ENCODE measurements around the gene UBAC2. TPM values are rescaled to one million over a fixed set of nuclear protein-coding genes. Genes with fewer than 3 reads are reported as not detected.
"Not testable (repeated sequence)": the region's sequence is repeated elsewhere in the genome, so short reads cannot be mapped to it uniquely, and the experiment has no call there.

Gene UBAC2
- total and polyA plus RNA-seq, 4 experiments from 2014 or later, result 88.4 to 161 (median 101) TPM

DNA sequence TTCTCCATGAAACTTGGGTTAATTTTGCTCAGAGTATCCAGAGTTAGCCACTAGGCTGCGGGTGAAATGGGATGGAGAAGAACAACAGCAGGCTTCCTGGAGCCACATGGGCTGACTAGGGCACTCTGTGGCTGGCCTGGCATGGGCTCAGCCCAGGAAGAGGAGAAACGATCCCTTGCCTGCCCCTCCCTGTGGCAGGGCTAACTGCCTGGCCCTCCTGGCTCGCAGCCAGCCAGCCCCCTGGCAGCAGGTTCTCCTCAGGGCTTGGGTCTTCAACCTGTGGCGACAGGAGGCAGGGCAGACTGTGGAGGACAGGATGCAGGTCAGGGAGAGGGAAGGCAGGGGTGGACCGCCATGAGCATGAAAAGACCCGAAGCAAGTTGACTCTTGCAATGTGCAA, 185.3 kb downstream of the UBAC2 start:
- Mint-ChIP-seq H3K9me3 (no peaks in the 10 kb centered on the region), H3K27ac (peak overlapping the region; percentile 89 to 99 (median 96)), H3K4me3 (peak overlapping the region in 2 of 8 donors; percentile 36 to 66), H3K36me3 (peaks cover 12 to 13% of the 10 kb centered on the region in 2 donors), H3K27me3 (no peaks in the 10 kb centered on the region), H3K4me1 (peaks cover 58 to 82% (median 71%) of the 10 kb centered on the region in 4 donors)
- POLR2A ChIA-PET (ENCODE audit: partially characterized antibody), result interaction anchor here (1.1 to 11.1 kb wide), 8 partner anchors 13 to 116 kb away, joined by 3 to 350 read pairs (median 13); partner anchors contain the start of gene GPR183
- Histone ChIP-seq H3K4me3 (ENCODE audit: low read length in 2 of 2) (no peak overlapping the region), H3K9me3 (ENCODE audit: control insufficient read depth in 1 of 2, low read length in 2 of 2) (no peaks in the 10 kb centered on the region), H3K4me1 (ENCODE audit: insufficient read depth, low read length) (peaks cover 78% of the 10 kb centered on the region), H3K27me3 (ENCODE audit: insufficient read depth, low read length) (no peaks in the 10 kb centered on the region), H3K27ac (ENCODE audit: low read depth, low read length) (peak overlapping the region; percentile 41), H3K36me3 (ENCODE audit: insufficient read depth, low read length) (peaks cover 14% of the 10 kb centered on the region)
- intact Hi-C loops (cut with micrococcal nuclease), result loop anchor here (5.0 kb wide), 1 partner anchor 209 kb away; no protein-coding TSS in a partner anchor
- DNase-seq, result no peak
- CTCF ChIA-PET (ENCODE audit: partially characterized antibody), result interaction anchor here (2.0 to 14.1 kb wide), 7 partner anchors 13 to 116 kb away, joined by 6 to 315 read pairs (median 49); partner anchors contain the start of gene GPR183

DNA sequence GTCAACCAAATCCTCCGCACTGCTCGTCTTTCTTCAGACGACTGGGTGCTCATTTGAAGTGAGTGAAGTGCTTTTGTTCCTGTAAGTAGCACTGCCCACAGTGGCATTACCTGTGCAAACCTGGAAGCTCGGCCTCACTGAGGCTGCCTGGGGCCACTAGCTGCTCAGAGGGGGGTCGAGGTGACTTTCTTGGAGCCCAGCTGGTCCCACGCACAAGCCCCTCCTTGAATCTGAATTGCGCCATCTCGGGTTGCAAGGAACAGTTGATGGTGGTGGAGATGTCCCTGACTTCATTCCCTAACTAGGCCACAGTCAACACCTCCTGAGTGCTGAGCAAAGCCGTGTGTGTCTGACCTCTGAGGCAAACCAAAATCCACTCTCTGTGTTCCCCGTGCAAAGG, 185.8 kb downstream of the UBAC2 start:
- no peaks in the 10 kb centered on the region for H3K27me3 Mint-ChIP-seq
- peaks cover 12 to 13% of the 10 kb centered on the region in 2 donors for H3K36me3 Mint-ChIP-seq
- H3K4me3 ChIP-seq (ENCODE audit: low read length in 2 of 2), result no peak overlapping the region
- H3K27ac Mint-ChIP-seq, result peak overlapping the region; percentile 77 to 99 (median 96)
- H3K27me3 ChIP-seq (ENCODE audit: insufficient read depth, low read length), result no peaks in the 10 kb centered on the region
- peaks cover 52 to 77% (median 66%) of the 10 kb centered on the region in 4 donors for H3K4me1 Mint-ChIP-seq
- H3K9me3 ChIP-seq (ENCODE audit: control insufficient read depth in 1 of 2, low read length in 2 of 2), result no peaks in the 10 kb centered on the region
- peaks cover 14% of the 10 kb centered on the region for H3K36me3 ChIP-seq (ENCODE audit: insufficient read depth, low read length)
- ChIA-PET CTCF (ENCODE audit: partially characterized antibody) (interaction anchor here (0.8 to 14.1 kb wide), 24 partner anchors 10 to 210 kb away, joined by 3 to 315 read pairs (median 12); partner anchors contain the start of genes GPR183 and TM9SF2), POLR2A (ENCODE audit: partially characterized antibody) (interaction anchor here (0.9 to 11.1 kb wide), 17 partner anchors 11 to 186 kb away, joined by 3 to 350 read pairs (median 5); partner anchors contain the start of genes GPR183 and UBAC2)
- no peaks in the 10 kb centered on the region for H3K9me3 Mint-ChIP-seq
- DNase-seq, result no peak
- H3K4me3 Mint-ChIP-seq, result peak overlapping the region in 1 of 8 donors; percentile 13
- intact Hi-C loops (cut with micrococcal nuclease), result loop anchor here (5.0 kb wide), 1 partner anchor 209 kb away; no protein-coding TSS in a partner anchor
- H3K4me1 ChIP-seq (ENCODE audit: insufficient read depth, low read length), result peaks cover 72% of the 10 kb centered on the region
- peak overlapping the region; percentile 30 for H3K27ac ChIP-seq (ENCODE audit: low read depth, low read length)

DNA sequence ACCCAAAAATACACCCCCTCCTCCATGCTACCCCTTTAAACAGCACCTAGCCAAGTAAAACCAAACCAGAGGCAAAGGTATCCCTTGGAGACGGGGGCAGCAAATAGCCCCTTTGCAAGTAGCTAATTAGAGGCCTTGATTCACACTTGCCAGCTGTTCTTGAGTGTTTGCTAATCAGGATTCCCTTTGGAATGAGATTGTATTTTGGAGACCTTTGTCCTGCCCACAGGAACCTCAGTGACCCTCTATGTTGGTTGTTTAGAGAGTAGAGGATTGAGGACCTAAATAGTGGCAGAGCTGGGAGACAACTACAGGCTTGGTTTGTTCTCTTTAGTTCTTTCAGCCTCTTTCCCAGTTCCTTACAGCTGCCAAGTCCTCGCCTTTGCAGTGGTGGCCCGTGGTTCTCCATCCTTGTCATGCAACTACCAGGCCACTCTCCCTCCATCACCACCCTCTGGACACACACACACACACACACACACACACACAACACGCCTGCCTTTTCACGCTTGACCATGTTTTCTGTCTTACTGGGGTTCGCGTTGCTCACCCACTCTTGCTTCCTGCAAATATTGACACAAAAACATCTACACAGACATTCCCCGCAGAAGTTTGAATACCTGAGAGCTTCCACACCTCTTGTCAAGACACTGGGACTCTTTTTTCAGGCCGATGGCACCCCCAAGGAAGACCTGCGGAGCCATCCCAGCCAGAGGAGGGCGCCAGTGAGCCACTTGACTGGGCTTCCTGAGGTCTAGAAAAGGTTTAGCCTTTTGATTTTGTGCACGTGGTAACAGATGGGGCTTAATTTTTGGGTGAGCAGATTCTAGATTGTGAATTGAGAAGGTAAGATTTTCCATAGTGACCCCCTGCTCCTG, 186.5 kb downstream of the UBAC2 start:
- Mint-ChIP-seq H3K27ac (peak overlapping the region; percentile 92 to 99 (median 96)), H3K9me3 (no peaks in the 10 kb centered on the region), H3K27me3 (no peaks in the 10 kb centered on the region), H3K4me1 (peaks cover 46 to 70% (median 60%) of the 10 kb centered on the region in 4 donors), H3K4me3 (peak overlapping the region; percentile 4 to 73 (median 54)), H3K36me3 (peaks cover 12 to 13% of the 10 kb centered on the region in 2 donors)
- Histone ChIP-seq H3K27me3 (ENCODE audit: insufficient read depth, low read length) (no peaks in the 10 kb centered on the region), H3K9me3 (ENCODE audit: control insufficient read depth in 1 of 2, low read length in 2 of 2) (no peaks in the 10 kb centered on the region), H3K36me3 (ENCODE audit: insufficient read depth, low read length) (peaks cover 14% of the 10 kb centered on the region), H3K4me1 (ENCODE audit: insufficient read depth, low read length) (peaks cover 65% of the 10 kb centered on the region), H3K27ac (ENCODE audit: low read depth, low read length) (peak overlapping the region; percentile 30), H3K4me3 (ENCODE audit: low read length in 2 of 2) (no peak overlapping the region)
- ChIA-PET POLR2A (ENCODE audit: partially characterized antibody) (interaction anchor here (0.7 to 11.1 kb wide), 24 partner anchors 12 to 187 kb away, joined by 3 to 350 read pairs (median 4); partner anchors contain the start of genes GPR183 and UBAC2), CTCF (ENCODE audit: partially characterized antibody) (interaction anchor here (0.8 to 14.1 kb wide), 40 partner anchors 9 to 305 kb away, joined by 3 to 315 read pairs (median 6); partner anchors contain the start of genes GPR183 and TM9SF2)
- DNase-seq, result peak; percentile 78 to 84 (median 81)
- intact Hi-C loops (cut with micrococcal nuclease), result loop anchor here (1.0 to 5.0 kb wide), 4 partner anchors 50 to 210 kb away; partner anchors contain the start of gene GPR183

DNA sequence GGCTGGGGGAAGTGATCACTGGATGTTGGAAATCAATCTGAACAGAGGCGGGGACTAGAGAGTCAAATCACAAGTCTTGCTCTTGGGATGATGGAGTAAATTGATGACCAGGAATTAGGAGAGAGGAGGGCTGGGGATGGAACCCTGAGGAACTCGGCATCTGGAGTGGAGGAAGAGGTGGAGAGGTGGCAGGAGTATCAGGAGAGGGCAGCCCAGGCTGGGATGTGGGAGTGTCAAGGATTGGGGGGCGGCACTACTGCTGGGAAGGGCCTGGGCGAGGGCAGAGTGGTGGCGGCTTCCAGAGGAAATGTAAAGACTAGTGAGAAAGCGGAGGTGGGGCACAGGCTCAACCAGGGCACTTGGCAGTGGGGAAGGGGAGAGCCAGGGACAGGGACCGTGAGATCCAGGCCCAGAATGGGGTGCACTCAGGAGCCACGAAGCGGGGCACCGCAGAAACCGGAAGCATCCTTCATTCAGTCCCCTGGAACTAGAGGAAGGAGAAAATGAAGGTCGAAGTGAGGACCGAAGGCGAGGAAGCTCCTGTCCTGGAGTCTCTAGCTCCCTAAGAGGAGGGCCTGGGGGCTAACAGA, 187.8 kb downstream of the UBAC2 start:
- no peaks in the 10 kb centered on the region for H3K27me3 ChIP-seq (ENCODE audit: insufficient read depth, low read length)
- Mint-ChIP-seq H3K9me3 (no peaks in the 10 kb centered on the region), H3K4me1 (peaks cover 33 to 58% (median 47%) of the 10 kb centered on the region in 4 donors), H3K36me3 (peaks cover 12 to 13% of the 10 kb centered on the region in 2 donors), H3K27me3 (no peaks in the 10 kb centered on the region), H3K4me3 (no peak overlapping the region), H3K27ac (peak overlapping the region; percentile 77 to 97 (median 96))
- ChIA-PET POLR2A (ENCODE audit: partially characterized antibody) (interaction anchor here (0.9 to 11.1 kb wide), 14 partner anchors 14 to 123 kb away, joined by 3 to 350 read pairs (median 7); partner anchors contain the start of gene GPR183), CTCF (ENCODE audit: partially characterized antibody) (interaction anchor here (0.6 to 14.1 kb wide), 26 partner anchors 9 to 212 kb away, joined by 3 to 315 read pairs (median 12); partner anchors contain the start of gene GPR183)
- no peaks in the 10 kb centered on the region for H3K9me3 ChIP-seq (ENCODE audit: control insufficient read depth in 1 of 2, low read length in 2 of 2)
- H3K36me3 ChIP-seq (ENCODE audit: insufficient read depth, low read length), result peaks cover 14% of the 10 kb centered on the region
- H3K4me3 ChIP-seq (ENCODE audit: low read length in 2 of 2), result no peak overlapping the region
- intact Hi-C loops (cut with micrococcal nuclease), result loop anchor here (5.0 kb wide), 1 partner anchor 211 kb away; no protein-coding TSS in a partner anchor
- peaks cover 53% of the 10 kb centered on the region for H3K4me1 ChIP-seq (ENCODE audit: insufficient read depth, low read length)
- DNase-seq, result no peak
- H3K27ac ChIP-seq (ENCODE audit: low read depth, low read length), result peak overlapping the region; percentile 30

DNA sequence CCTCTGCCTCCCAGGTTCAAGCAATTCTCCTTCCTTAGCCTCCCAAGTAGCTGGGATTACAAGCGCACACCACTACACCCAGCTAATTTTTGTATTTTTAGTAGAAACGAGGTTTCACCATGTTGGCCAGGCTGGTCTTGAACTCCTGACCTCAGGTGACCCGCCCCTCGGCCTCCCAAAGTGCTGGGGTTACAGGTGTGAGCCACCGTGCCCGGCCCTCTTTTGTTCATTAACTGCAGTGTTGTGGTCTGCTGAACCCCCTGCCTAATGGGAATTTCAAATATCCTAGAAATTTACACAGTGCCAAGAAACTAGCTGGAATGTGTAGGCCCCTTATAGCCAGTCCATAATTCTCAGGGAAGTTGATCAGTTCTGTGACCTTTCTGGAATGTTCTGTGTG, 188.4 kb downstream of the UBAC2 start:
- POLR2A ChIA-PET (ENCODE audit: partially characterized antibody), result interaction anchor here (1.1 to 11.1 kb wide), 7 partner anchors 34 to 119 kb away, joined by 3 to 350 read pairs (median 9); partner anchors contain the start of gene GPR183
- H3K4me1 Mint-ChIP-seq, result peaks cover 29 to 58% (median 41%) of the 10 kb centered on the region in 4 donors
- intact Hi-C loops (cut with micrococcal nuclease), result loop anchor here (5.0 kb wide), 1 partner anchor 212 kb away; no protein-coding TSS in a partner anchor

DNA sequence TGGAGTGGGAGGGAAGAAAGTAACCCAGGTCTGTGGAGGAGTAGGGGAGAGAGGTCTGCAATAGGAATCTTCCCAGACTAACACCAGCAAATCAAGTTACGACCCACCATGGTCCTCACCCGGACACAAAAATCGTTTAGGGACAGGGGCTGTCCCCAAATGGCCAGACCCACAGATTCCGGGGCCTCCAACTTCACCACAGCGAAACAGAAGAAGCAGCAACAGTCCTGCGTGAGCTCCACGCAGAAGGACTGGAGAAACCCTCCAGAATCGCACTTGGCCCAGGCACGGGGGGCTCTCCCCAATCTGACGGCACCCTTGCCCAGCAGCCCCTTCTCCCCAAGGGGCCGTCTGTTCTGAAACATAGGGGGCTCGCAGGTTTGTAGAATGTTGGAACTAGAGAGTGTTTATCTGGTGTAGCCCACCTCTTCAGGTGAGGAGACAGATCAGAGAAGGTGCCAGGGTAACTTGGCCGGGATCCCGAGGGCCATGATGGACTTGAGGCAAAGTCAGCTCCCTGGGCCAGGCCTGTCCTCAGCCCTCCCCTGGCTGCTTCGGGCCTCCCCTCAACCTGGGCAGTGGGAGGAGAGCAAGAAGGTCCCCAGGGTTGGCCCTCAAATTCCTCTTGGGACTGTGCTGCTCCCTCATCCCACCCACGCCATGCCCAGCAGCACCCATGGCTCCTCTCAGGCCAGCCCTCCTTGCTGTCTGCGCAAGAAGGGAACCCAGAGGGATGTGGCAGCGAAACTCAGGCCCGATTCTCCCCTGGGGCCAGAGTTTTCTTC, 189.1 kb downstream of the UBAC2 start:
- intact Hi-C loops (cut with micrococcal nuclease), result loop anchor here (5.0 kb wide), 1 partner anchor 212 kb away; no protein-coding TSS in a partner anchor
- peaks cover 14% of the 10 kb centered on the region for H3K36me3 ChIP-seq (ENCODE audit: insufficient read depth, low read length)
- Mint-ChIP-seq H3K27me3 (no peaks in the 10 kb centered on the region), H3K4me1 (peaks cover 27 to 56% (median 36%) of the 10 kb centered on the region in 4 donors), H3K4me3 (no peak overlapping the region), H3K36me3 (peaks cover 12 to 13% of the 10 kb centered on the region in 2 donors), H3K9me3 (peaks cover 0 to 2% (median 0%) of the 10 kb centered on the region in 8 donors), H3K27ac (peak overlapping the region in 6 of 7 donors; percentile 26 to 89 (median 65))
- no peak for DNase-seq
- CTCF ChIA-PET (ENCODE audit: partially characterized antibody), result interaction anchor here (1.0 to 14.1 kb wide), 7 partner anchors 19 to 120 kb away, joined by 5 to 315 read pairs (median 49); partner anchors contain the start of gene GPR183
- H3K9me3 ChIP-seq (ENCODE audit: control insufficient read depth in 1 of 2, low read length in 2 of 2), result no peaks in the 10 kb centered on the region
- H3K4me1 ChIP-seq (ENCODE audit: insufficient read depth, low read length), result peaks cover 40% of the 10 kb centered on the region
- H3K27me3 ChIP-seq (ENCODE audit: insufficient read depth, low read length), result no peaks in the 10 kb centered on the region
- H3K27ac ChIP-seq (ENCODE audit: low read depth, low read length), result no peak overlapping the region
- POLR2A ChIA-PET (ENCODE audit: partially characterized antibody), result interaction anchor here (0.7 to 11.1 kb wide), 9 partner anchors 30 to 120 kb away, joined by 3 to 350 read pairs (median 4); partner anchors contain the start of gene GPR183
- H3K4me3 ChIP-seq (ENCODE audit: low read length in 2 of 2), result no peak overlapping the region

More for the DNA sequence above, 188.4 kb downstream of the UBAC2 start:
- H3K9me3 Mint-ChIP-seq; H3K27me3 ChIP-seq (ENCODE audit: insufficient read depth, low read length); H3K4me3 Mint-ChIP-seq; H3K4me3 ChIP-seq (ENCODE audit: low read length in 2 of 2); DNase-seq; H3K27ac ChIP-seq (ENCODE audit: low read depth, low read length); H3K27me3 Mint-ChIP-seq; H3K9me3 ChIP-seq (ENCODE audit: control insufficient read depth in 1 of 2, low read length in 2 of 2): not testable (repeated sequence)
- Mint-ChIP-seq H3K27ac (peak overlapping the region in 6 of 7 donors; percentile 26 to 89 (median 65)), H3K36me3 (peaks cover 12 to 13% of the 10 kb centered on the region in 2 donors)
- Histone ChIP-seq H3K4me1 (ENCODE audit: insufficient read depth, low read length) (peaks cover 46% of the 10 kb centered on the region), H3K36me3 (ENCODE audit: insufficient read depth, low read length) (peaks cover 14% of the 10 kb centered on the region)
- CTCF ChIA-PET (ENCODE audit: partially characterized antibody), result interaction anchor here (0.6 to 14.1 kb wide), 11 partner anchors 18 to 213 kb away, joined by 4 to 315 read pairs (median 16); partner anchors contain the start of gene GPR183

All from CD4-positive, alpha-beta memory T cell (primary cell).